T follicular helper cell (primary cell): ENCODE results near the gene PPP6R3.

Source experiments
- DNase-seq: peaks from one replicate; pipeline ENCODE4 v3.0.0-alpha.2; 2020; ENCODE audit warnings: low read depth

PPP6R3 gene

DNA sequence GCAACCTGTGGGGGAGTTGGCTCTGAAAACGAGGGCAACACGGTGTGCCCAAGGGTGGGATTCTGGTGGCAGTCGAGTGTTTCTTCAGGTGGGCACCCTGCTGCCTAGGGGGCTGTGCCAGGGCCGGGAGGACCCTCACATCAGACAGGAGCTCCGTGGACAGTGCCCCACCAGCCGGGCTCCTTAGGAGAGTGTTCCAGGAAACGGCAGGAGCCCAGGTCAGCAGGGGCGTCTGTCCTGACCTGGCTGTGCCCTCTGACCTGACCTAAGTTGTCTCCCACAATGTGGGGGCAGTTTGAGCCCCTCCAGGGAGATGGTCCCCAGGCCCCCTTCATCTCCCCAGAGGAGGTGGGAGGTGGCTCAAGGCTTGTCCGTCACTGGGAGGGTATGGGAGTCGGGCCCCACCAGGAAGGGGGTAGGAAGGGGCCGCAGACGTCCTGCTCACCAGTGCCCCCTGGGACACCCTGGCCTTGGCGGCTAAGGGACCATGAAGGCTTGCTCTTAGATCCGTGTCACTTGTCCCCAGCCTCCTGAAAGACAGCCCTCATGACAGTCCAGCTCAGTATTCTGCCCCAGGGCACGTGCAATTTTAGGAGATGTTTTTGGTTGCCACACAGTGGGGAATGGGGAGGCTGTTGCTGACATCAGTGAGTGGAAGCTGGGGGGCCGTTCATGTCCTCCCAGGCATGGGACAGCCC, 191.6 kb downstream of the PPP6R3 start:
- DNase-seq: no peak

DNA sequence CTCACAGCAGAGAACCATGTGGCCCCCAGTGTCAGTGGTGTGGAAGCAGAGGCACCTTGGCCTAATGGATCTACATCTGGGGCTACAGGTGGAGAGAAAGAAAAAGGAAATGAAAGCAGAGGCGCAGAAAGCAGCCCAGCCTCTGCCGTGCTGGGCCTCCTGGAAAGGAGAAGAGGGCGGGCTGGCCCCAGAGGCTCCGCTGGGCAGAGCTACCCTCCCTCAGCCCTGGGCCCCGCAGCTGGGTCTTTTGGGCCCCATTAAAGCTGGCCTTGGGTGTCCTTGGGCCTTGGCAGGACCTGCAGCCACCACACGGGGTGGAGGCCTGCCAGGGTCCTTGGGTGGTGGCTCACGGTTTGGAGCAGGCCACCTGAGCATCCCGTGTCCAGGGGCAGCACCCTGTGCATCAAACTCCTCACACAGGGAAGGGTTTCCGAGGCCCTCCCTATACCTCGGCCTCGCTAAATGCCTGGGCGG, 192.2 kb downstream of the PPP6R3 start:
- DNase-seq: no peak

DNA sequence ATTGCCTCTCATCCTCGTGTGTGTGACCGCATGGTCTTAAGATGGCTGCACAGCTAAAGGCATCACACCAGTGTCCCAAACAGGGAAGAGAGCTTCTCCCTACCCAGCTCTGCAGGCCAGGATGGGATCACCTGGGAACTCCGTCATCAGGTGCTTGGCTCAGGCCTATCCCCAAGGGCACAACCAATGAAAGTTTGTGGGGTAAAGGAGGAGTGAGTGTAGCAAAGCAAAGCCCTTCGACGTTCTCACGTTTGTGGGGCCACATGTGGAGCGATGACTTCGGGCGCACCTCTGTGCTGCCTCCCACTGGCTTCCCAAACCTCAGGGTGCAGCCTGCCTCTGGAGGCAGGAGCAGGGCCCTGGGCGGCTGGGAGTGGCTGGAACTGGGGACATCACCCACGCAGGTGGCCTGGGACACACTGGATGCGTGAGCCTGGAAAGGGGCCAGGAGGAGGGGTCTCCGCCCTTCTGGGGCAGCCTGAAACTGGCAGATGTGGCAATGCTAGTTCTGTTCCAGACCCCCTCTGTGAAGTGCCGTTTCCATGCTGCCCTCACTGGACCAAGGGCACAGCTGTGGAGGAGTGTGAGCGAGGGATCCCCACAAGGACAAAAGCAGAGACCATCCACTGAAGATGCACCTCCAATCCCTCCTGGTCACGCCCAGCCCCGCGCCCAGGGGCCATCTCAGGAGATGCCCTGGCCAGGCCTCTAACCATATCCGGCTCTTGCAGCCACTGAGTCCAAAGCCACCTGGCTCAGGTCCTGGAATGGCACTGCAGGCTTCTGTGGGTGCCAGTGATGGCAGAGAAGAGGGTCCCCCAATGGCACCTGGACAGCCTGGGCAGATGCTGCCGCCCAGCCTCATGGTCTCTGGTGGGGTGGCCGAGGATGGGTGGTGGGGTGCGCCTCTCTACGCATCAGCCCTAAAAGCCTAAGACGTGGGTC, 193.2 kb downstream of the PPP6R3 start:
- no peak for DNase-seq

DNA sequence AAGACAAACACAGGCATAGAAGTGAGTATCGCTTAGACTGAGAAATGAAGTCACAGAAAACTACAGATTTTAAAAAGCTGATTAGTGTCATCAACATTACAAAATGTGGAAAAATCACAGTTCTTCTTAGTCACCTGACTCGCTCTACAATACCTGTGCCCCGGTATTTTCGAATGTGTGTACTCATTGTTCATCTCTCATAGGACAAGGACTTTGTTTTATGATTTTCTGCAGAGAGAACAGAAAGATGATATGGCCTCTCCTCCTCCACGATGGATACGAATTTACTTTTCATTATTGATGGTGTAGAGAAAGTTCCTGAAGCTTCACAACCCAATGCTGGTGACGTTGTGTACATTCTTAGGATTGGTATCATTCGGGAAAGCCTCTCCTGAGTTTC, 194.4 kb downstream of the PPP6R3 start:
- no peak for DNase-seq

DNA sequence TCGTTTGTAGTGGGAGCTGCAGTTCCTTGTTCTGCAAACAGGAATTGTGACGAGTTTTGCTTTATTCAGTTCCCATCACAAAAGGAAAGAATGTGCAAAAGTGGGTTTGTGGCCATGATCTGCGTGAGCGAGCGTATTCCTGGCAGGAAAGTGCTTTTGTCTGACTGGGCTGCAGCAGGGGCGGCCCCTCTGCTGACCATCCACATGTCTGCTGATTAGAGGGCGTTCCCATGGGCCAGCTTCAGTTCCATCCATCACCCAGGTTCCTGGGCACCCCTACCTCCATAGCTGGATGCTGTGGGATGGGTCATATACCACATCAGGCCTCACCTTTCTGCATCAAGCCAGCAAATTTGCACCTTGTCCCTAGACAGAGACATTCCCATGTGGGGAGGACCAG, 194.9 kb downstream of the PPP6R3 start:
- DNase-seq: no peak

DNA sequence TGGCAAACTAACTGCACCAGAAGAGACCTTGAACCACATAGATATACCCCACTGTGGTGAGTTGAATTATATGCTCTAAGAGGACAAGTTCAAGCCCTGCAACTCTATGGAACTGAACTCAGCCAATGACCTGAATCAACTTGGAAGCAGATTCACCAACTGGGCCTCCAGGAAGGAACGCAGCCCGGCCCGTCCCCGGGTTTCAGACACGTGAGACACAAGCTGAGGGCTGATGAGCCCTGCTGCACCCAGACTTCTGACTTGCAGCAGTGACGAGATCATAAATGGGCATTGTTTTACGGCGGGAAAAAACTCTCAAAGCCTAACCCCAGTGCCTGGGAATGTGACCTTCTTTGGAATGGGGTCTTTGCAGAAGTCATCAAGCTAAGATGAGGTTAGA, 195.3 kb downstream of the PPP6R3 start:
- no peak for DNase-seq

DNA sequence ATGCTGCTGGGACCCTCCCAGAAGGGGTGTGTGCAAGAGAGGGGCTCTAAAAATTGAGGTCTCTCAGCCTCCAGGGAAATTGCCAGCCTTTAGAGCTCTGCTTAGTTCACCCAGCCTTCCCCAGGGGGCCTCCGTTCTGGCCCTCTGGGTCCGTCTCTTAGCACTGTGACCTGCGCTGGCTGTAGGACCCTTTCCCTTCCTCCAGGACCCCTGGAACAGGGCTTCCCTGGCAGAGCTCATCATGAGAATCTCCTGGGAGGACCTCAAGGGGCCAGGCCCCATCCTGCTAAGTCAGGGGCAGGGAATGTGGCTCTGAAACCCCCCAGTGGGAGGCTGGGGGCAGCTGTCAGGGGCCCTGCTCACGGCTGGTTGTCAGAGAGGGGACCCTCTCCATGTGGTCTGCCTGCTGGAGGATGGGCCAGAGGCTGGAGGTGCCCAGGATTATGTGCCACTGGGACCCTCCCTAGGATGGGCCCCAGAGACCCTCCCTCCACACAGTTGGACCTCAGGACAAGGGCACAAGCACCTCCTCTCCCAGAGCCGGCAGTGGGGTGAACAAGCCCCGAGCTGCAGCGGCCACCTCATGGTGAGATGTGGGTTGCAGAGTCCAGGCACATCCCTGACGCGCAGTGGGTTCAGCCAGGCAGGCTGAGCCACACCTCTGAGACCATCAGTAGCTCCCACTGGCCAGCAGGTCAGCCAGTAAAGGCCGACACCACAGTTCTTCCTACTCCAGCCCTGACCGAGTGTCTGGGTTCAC, 196.6 kb downstream of the PPP6R3 start:
- no peak for DNase-seq

DNA sequence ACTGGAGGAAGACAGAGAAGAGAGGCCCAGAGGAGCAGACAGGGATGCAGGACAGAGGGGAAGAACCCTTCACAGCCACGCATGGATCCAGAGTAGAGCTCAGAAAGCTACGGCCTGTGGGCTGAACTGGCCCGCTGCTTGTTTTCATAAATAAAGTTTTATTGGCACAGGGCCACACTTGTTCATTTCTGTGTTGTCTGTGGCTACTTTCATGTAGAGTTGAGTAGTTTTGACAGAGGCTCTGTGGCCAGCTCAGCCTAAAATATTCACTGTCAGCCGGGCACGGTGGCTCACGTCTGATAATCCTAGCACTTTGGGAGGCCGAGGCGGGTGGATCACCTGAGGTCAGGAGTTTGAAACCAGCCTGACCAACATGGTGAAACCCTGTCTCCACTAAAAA, 197.5 kb downstream of the PPP6R3 start:
- no peak for DNase-seq

DNA sequence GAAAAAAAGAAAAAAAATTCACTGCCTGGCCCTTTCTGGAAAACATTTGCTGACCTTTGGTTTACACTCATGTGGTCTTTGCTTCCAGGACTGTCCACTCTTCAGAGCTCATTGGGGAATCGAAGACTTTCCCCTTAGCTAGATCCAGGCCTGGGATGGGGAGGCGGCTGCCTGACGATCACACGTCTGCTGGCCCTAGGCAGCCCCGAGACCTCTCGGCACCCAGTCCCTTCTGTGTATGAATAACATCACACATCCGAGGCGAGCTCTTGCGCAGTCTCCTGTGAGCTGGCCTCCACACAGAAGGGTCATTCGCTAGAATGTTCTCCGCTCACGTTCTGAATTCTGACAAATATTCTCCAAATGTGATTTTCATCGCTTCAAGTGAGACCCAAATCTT, 198.1 kb downstream of the PPP6R3 start:
- DNase-seq: no peak

DNA sequence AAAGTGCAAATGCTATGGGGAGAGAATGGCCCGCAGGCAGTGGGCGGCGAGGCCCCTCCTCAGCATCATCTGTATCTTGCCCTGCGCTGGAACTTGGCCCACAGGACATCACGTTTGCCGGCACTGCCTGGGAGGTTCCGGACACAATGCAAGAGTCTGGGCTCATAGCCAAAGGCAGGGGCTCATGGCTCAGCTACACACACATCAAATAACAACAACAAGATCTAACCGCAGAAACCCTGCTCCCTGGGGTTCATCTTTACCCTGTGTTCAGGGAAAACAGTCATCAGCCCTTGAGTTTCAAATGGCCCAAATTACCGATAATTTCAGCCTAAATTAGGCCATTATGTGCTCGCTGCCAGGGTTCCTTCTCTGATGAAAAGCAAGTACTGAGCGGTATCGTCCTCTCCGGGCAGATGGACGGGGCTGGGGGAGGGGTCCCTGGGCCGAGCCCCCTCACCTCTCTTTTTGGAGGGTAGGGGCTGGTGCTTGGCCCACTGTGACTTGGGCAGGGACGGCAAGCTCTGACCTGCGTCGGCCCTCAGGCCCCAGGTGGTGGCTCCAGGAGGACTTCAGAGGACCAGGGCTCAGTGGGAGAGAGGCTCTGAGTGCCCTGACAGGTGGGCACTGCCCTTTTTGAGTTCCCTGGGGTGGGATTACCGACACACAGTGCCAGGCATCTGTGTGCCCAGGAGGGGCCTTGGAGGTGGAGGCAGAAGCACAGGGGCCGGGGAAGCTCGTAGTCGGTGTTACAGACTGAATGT, 198.8 kb downstream of the PPP6R3 start:
- no peak for DNase-seq

DNA sequence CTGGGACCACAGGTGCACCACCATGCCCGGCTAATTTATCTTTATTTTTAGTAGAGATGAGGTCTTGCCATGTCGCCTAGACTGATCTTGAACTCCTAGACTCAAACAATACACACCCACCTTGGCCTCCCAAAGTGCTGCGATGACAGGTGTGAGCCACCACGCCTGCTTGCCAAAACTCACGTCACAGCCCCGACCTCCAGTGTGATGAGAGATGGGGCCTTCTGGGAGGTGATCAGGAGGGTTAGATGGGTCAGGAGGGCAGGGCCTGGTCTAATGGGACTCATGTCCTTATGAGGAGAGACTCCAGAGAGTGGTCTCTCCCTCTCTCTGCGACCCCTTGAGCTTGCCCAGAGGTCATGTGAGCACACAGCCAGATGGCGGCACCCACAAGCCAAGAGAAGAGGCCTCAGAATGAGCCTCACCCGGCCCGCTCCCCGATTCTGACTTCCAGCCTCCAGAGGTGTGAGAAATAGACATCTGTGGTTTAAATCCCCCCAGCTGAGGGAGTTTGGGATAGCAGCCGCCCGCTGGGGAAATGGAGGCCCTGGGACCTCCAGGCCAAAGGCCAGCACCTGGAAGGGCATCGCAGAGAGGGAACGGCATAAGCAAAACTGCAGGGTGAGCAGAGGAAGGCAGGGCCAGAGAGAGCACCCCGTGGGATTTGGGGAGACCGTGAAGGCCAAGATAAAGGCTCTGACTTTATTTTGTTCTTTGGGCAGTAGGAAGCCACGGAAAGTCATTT, 199.7 kb downstream of the PPP6R3 start:
- no peak for DNase-seq

DNA sequence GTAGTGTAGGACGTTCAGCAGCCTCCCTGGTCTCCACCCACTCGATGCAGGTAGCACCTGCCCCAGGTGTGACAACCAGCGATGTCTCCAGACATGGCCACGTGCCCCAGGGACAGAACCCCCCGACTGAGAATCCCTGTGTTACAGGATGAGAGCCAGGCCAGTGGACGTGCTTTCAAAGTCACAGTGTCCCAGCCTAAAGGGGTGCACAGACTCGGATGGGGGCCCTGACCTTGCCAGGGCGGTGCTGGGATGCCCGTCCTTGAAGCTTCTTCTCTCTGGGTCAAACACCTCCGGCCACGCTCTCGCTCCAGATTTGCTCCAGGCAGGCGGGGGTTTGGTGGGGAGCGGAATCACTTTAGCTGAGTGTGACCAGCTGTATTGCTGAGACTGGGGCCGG, 200.5 kb downstream of the PPP6R3 start:
- DNase-seq: no peak

DNA sequence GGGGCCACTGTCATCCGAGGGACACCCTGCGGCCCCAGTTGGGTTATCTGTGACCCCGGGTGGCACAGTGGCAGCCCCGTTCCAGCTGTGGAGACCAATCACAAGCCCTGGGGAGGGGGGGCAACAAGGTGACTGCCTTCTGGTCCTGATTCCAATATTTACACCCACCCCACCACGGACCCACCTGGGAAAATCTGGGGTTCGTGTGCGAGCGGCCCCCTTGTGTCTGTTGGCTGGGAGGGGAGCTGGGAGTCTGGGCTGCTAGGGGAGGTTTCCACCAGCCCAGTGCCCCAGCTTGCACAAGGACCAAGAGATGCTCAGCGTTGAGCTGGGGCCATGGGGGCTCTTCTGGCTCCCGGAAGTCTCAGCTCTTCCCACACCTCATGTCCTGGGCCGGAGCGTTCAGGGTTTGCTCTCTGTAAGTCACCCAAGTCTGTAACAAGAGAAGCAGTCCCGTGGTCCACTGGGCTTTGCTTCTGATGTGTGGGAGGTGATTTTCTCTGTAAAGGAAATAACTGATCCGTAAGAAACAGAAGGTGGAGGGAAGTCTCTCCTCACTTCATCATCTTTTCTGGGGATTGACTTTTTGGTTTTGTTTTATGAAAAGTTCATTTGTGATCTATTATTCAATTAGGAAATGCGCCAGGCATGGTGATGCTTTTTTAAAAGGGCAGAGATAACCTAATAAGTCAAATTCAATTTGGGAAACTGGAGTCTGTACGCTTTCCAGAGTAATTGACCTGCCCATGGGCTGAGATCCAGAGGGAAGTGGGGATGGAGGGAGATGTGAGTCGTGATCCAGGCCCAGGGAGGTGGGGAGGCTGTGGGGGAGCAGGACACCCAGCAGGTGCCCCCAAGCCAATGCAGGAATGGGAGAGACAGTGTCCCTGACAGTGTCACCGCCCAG, 201.4 kb downstream of the PPP6R3 start:
- DNase-seq: no peak

DNA sequence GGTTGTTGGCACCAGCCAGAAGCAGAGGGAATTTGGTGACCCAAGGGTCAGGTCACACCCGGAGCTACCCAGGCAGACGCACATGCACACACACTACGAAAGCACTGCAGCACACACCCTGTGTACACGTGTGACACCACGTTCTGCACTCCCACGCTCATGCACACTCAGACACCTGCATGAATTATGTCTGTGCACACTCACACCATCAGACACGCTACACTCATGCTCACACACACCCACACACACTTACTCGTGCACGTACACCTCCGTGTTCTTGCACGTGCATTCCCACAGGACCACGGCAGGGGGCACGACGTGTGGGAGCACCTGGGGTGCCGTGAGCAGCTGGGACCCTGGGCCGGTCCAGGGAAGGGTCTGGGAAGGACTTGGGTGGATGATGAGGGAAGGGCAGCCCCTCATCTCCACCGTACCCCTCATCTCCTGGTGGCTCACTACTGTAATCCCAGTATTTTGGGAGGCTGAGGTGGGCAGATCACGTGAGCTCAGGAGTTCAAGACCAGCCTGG, 203.0 kb downstream of the PPP6R3 start:
- no peak for DNase-seq

DNA sequence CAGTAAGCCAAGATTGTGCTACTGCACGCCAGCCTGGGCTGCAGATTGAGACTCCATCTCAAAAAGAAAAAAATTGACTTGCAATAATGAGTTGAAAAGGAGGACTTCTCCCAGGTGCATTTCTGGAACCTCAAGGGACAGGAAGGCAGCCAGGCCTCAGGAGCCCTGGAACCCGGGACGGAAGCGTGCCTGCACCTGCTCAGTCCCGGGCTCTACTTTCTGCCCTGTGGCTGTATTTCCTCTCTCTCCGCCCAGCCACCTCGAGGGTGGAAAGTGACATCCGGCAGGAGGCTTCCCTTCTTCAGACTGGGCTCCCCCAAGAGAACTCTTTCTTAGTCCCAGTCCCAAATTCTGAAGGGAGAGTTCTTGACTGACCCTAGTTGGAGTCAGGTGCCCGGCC, 203.6 kb downstream of the PPP6R3 start:
- DNase-seq: no peak

DNA sequence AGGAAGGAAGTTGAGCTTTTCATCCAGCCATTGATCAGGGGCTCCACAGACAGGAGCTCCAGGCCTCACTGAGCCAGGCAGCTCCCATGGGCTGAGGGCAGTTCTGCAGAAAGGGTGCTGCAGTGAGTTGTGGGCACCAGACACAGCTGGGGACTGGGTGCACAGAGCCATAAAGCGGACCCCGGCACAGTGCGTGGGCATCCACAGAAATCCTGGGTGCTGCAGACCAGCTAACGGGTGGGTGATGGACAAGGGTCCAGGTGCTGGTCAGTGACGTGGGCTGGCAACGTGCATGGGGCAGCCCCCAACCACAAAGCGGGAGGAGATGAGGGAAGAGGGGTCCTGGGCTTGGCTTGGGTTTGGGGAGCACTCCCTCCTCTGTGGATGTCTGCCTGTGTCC, 204.4 kb downstream of the PPP6R3 start:
- no peak for DNase-seq
